ENCODE data around the gene CSAG1.
"Not testable (repeated sequence)": the region's sequence is repeated elsewhere in the genome, so short reads cannot be mapped to it uniquely, and the experiment has no call there.

The CSAG1 gene

GRCh38 chrX:152733261-152733975 is at the start of gene CSAG1, which contains the start of gene MAGEA12:
Gene CSAG1 (minus strand): TSS chrX:152733721. CDS start chrX:152732460, 1,261 bp downstream.
Gene MAGEA12 (plus strand): TSS chrX:152733757. CDS start chrX:152736162, 2,405 bp downstream.
- no peaks in the 10 kb centered on the region for H3K4me1 Mint-ChIP-seq
- H3K9me3 Mint-ChIP-seq = no peaks in the 10 kb centered on the region
- H3K4me3 Mint-ChIP-seq = no peak within 1 kb of the TSS
- no peaks in the 10 kb centered on the region for H3K27me3 Mint-ChIP-seq
- H3K36me3 Mint-ChIP-seq = no peaks in the 10 kb centered on the region
- H3K27ac Mint-ChIP-seq = no peak within 1 kb of the TSS
- no peak for ATAC-seq

- H3K27me3 Mint-ChIP-seq, H3K9me3 Mint-ChIP-seq, H3K27ac Mint-ChIP-seq, H3K4me1 Mint-ChIP-seq, H3K36me3 Mint-ChIP-seq, ATAC-seq, H3K4me3 Mint-ChIP-seq: not testable (repeated sequence)
These were observed 36.2 kb upstream of the CSAG1 start, which contains the start of gene MAGEA6 for GRCh38 chrX:152769549-152770289. Gene MAGEA6 (minus strand): TSS chrX:152769689. CDS start chrX:152767650, 2,039 bp downstream.

- not testable (repeated sequence) for H3K27ac Mint-ChIP-seq, H3K27me3 Mint-ChIP-seq, ATAC-seq, H3K4me3 Mint-ChIP-seq, H3K4me1 Mint-ChIP-seq, H3K36me3 Mint-ChIP-seq, H3K9me3 Mint-ChIP-seq
These were observed 33.0 kb upstream of the CSAG1 start for GRCh38 chrX:152766562-152766961.

GRCh38 chrX:152761582-152761981 is 28.1 kb upstream of the CSAG1 start:
- H3K36me3 Mint-ChIP-seq, H3K27me3 Mint-ChIP-seq, H3K27ac Mint-ChIP-seq, ATAC-seq, H3K4me1 Mint-ChIP-seq, H3K9me3 Mint-ChIP-seq, H3K4me3 Mint-ChIP-seq: not testable (repeated sequence)

- not testable (repeated sequence) for H3K27me3 Mint-ChIP-seq, H3K4me3 Mint-ChIP-seq, ATAC-seq, H3K4me1 Mint-ChIP-seq, H3K9me3 Mint-ChIP-seq, H3K36me3 Mint-ChIP-seq, H3K27ac Mint-ChIP-seq
These were observed 26.0 kb upstream of the CSAG1 start for GRCh38 chrX:152759544-152759943.

GRCh38 chrX:152758918-152759317 is 25.4 kb upstream of the CSAG1 start, which contains the start of gene CSAG3:
Gene CSAG3 (plus strand): TSS chrX:152759218.
- H3K4me1 Mint-ChIP-seq, H3K4me3 Mint-ChIP-seq, ATAC-seq, H3K27ac Mint-ChIP-seq, H3K36me3 Mint-ChIP-seq, H3K9me3 Mint-ChIP-seq, H3K27me3 Mint-ChIP-seq: not testable (repeated sequence)

GRCh38 chrX:152754871-152755270 is 21.4 kb upstream of the CSAG1 start:
- H3K4me1 Mint-ChIP-seq, H3K9me3 Mint-ChIP-seq, H3K27ac Mint-ChIP-seq, H3K36me3 Mint-ChIP-seq, H3K27me3 Mint-ChIP-seq, H3K4me3 Mint-ChIP-seq, ATAC-seq: not testable (repeated sequence)

- ATAC-seq, H3K9me3 Mint-ChIP-seq, H3K27me3 Mint-ChIP-seq, H3K36me3 Mint-ChIP-seq, H3K4me3 Mint-ChIP-seq, H3K27ac Mint-ChIP-seq, H3K4me1 Mint-ChIP-seq: not testable (repeated sequence)
These were observed 20.4 kb upstream of the CSAG1 start, which contains the start of gene MAGEA2 for GRCh38 chrX:152753686-152754650. Gene MAGEA2 (minus strand): TSS chrX:152753842. CDS start chrX:152751363, 2,479 bp downstream.

- Mint-ChIP-seq H3K36me3 (no peaks in the 10 kb centered on the region), H3K27me3 (no peaks in the 10 kb centered on the region), H3K4me3 (no peak overlapping the region), H3K9me3 (no peaks in the 10 kb centered on the region), H3K4me1 (no peaks in the 10 kb centered on the region), H3K27ac (no peak overlapping the region)
- no peak for ATAC-seq
These were observed 5.0 kb upstream of the CSAG1 start for GRCh38 chrX:152738560-152738959.

GRCh38 chrX:152736528-152736927 is 3.0 kb upstream of the CSAG1 start:
- H3K9me3 Mint-ChIP-seq, H3K27me3 Mint-ChIP-seq, H3K4me3 Mint-ChIP-seq, ATAC-seq, H3K27ac Mint-ChIP-seq, H3K4me1 Mint-ChIP-seq, H3K36me3 Mint-ChIP-seq: not testable (repeated sequence)

GRCh38 chrX:152735860-152736511 is 2.5 kb upstream of the CSAG1 start:
- Mint-ChIP-seq H3K9me3 (no peaks in the 10 kb centered on the region), H3K4me1 (no peaks in the 10 kb centered on the region), H3K36me3 (no peaks in the 10 kb centered on the region), H3K4me3 (no peak overlapping the region), H3K27ac (no peak overlapping the region), H3K27me3 (no peaks in the 10 kb centered on the region)
- no peak for ATAC-seq

- Mint-ChIP-seq H3K4me1 (no peaks in the 10 kb centered on the region), H3K27me3 (no peaks in the 10 kb centered on the region), H3K9me3 (no peaks in the 10 kb centered on the region), H3K4me3 (no peak overlapping the region), H3K27ac (no peak overlapping the region), H3K36me3 (no peaks in the 10 kb centered on the region)
- no peak for ATAC-seq
These were observed 1.6 kb upstream of the CSAG1 start for GRCh38 chrX:152735101-152735500.

- not testable (repeated sequence) for ATAC-seq, H3K4me1 Mint-ChIP-seq, H3K27ac Mint-ChIP-seq
These were observed 780 bp upstream of the CSAG1 start for GRCh38 chrX:152734143-152734858.

GRCh38 chrX:152725409-152725808 is 8.1 kb downstream of the CSAG1 start:
- H3K4me3 Mint-ChIP-seq = no peak overlapping the region
- H3K9me3 Mint-ChIP-seq = no peaks in the 10 kb centered on the region
- ATAC-seq = no peak
- no peaks in the 10 kb centered on the region for H3K27me3 Mint-ChIP-seq
- H3K4me1 Mint-ChIP-seq = no peaks in the 10 kb centered on the region
- H3K27ac Mint-ChIP-seq = no peak overlapping the region
- no peaks in the 10 kb centered on the region for H3K36me3 Mint-ChIP-seq

More at GRCh38 chrX:152734143-152734858, 780 bp upstream of the CSAG1 start:
- H3K4me3 Mint-ChIP-seq, H3K9me3 Mint-ChIP-seq, H3K36me3 Mint-ChIP-seq, H3K27me3 Mint-ChIP-seq: not testable (repeated sequence)
